WTC11 (cell line): ENCODE results near the gene LSM12.
"Not testable (repeated sequence)": the region's sequence is repeated elsewhere in the genome, so short reads cannot be mapped to it uniquely, and the experiment has no call there.

Experiments used
- ESRRA ChIP-seq: sonication (generic); formaldehyde crosslinking; IDR thresholded peaks from 2 replicates; pipeline ENCODE4 v1.8.1; 2022; ENCODE audit warnings: mild to moderate bottlenecking, missing genetic modification reagents, borderline replicate concordance
- FOXK1 ChIP-seq: sonication (generic); formaldehyde crosslinking; IDR thresholded peaks from 2 replicates; pipeline ENCODE4 v1.8.0; 2022; ENCODE audit warnings: mild to moderate bottlenecking, moderate library complexity, missing genetic modification reagents
- ZBTB21 ChIP-seq: sonication (generic); formaldehyde crosslinking; IDR thresholded peaks from 2 replicates; pipeline ENCODE4 v1.8.1; 2023; ENCODE audit warnings: mild to moderate bottlenecking, missing genetic modification reagents, borderline replicate concordance
- ZNF138 ChIP-seq: sonication (generic); formaldehyde crosslinking; conservative IDR thresholded peaks from 2 replicates; pipeline ENCODE4 v1.8.1; 2022; ENCODE audit warnings: mild to moderate bottlenecking, moderate library complexity, missing genetic modification reagents
- TF ChIP-seq, protein P1 (sequence below): fragments of 200-600 bp; IDR thresholded peaks from 2 replicates; pipeline ENCODE4 v1.8.0; 2022; ENCODE audit warnings: antibody characterized with exemption
- TF ChIP-seq, protein P2 (sequence below): sonication (generic); formaldehyde crosslinking; IDR thresholded peaks from 2 replicates; pipeline ENCODE4 v1.8.0; 2022; ENCODE audit warnings: mild to moderate bottlenecking, missing genetic modification reagents
- TF ChIP-seq, protein P3 (sequence below): fragments of 250-450 bp; sonication (Bioruptor Pico); IDR thresholded peaks from 2 replicates; pipeline ENCODE4 v1.9.0; 2021; ENCODE audit warnings: mild to moderate bottlenecking, borderline replicate concordance

DNA sequence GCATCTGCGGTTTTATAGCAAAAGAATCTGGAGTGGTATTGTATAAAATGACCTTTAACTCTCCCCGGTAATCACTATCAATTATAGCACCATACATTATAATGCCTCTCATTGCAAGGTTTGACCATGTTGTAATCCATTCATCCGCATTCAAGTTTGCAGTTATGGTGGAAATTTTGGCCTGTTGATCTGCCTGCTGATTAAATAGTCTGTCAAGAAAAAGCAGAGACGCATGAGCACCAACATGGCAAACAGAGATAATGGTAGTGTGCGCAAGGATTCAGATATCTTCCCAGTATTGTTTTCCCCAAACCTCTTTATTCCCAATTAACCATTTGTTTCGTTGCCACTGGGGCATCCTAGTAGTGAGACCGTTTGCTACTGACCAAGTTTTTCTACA lies 45.2 kb downstream of the LSM12 start:
- TF ChIP-seq FOXK1 (CRISPR knock-in tag); ZBTB21 (CRISPR knock-in tag); ZNF138; ESRRA (CRISPR knock-in tag): not testable (repeated sequence)
- TF ChIP-seq, protein P1, sequence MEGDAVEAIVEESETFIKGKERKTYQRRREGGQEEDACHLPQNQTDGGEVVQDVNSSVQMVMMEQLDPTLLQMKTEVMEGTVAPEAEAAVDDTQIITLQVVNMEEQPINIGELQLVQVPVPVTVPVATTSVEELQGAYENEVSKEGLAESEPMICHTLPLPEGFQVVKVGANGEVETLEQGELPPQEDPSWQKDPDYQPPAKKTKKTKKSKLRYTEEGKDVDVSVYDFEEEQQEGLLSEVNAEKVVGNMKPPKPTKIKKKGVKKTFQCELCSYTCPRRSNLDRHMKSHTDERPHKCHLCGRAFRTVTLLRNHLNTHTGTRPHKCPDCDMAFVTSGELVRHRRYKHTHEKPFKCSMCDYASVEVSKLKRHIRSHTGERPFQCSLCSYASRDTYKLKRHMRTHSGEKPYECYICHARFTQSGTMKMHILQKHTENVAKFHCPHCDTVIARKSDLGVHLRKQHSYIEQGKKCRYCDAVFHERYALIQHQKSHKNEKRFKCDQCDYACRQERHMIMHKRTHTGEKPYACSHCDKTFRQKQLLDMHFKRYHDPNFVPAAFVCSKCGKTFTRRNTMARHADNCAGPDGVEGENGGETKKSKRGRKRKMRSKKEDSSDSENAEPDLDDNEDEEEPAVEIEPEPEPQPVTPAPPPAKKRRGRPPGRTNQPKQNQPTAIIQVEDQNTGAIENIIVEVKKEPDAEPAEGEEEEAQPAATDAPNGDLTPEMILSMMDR: not testable (repeated sequence)
- TF ChIP-seq, protein P2, sequence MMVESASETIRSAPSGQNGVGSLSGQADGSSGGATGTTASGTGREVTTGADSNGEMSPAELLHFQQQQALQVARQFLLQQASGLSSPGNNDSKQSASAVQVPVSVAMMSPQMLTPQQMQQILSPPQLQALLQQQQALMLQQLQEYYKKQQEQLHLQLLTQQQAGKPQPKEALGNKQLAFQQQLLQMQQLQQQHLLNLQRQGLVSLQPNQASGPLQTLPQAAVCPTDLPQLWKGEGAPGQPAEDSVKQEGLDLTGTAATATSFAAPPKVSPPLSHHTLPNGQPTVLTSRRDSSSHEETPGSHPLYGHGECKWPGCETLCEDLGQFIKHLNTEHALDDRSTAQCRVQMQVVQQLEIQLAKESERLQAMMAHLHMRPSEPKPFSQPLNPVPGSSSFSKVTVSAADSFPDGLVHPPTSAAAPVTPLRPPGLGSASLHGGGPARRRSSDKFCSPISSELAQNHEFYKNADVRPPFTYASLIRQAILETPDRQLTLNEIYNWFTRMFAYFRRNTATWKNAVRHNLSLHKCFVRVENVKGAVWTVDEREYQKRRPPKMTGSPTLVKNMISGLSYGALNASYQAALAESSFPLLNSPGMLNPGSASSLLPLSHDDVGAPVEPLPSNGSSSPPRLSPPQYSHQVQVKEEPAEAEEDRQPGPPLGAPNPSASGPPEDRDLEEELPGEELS (CRISPR knock-in tag): not testable (repeated sequence)
- TF ChIP-seq, protein P3, sequence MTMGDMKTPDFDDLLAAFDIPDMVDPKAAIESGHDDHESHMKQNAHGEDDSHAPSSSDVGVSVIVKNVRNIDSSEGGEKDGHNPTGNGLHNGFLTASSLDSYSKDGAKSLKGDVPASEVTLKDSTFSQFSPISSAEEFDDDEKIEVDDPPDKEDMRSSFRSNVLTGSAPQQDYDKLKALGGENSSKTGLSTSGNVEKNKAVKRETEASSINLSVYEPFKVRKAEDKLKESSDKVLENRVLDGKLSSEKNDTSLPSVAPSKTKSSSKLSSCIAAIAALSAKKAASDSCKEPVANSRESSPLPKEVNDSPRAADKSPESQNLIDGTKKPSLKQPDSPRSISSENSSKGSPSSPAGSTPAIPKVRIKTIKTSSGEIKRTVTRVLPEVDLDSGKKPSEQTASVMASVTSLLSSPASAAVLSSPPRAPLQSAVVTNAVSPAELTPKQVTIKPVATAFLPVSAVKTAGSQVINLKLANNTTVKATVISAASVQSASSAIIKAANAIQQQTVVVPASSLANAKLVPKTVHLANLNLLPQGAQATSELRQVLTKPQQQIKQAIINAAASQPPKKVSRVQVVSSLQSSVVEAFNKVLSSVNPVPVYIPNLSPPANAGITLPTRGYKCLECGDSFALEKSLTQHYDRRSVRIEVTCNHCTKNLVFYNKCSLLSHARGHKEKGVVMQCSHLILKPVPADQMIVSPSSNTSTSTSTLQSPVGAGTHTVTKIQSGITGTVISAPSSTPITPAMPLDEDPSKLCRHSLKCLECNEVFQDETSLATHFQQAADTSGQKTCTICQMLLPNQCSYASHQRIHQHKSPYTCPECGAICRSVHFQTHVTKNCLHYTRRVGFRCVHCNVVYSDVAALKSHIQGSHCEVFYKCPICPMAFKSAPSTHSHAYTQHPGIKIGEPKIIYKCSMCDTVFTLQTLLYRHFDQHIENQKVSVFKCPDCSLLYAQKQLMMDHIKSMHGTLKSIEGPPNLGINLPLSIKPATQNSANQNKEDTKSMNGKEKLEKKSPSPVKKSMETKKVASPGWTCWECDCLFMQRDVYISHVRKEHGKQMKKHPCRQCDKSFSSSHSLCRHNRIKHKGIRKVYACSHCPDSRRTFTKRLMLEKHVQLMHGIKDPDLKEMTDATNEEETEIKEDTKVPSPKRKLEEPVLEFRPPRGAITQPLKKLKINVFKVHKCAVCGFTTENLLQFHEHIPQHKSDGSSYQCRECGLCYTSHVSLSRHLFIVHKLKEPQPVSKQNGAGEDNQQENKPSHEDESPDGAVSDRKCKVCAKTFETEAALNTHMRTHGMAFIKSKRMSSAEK (CRISPR knock-in tag): not testable (repeated sequence)
